ENCODE data around the gene FAM222A. TPM values are rescaled to one million over a fixed set of nuclear protein-coding genes. Genes with fewer than 3 reads are reported as not detected.

Gene FAM222A
- polyA plus RNA-seq, 4 donors: 6.8 to 11.2 (median 8.1) TPM

GRCh38 chr12:109756457-109756856 is 42.8 kb downstream of the FAM222A start:
- no peak for DNase-seq (ENCODE audit: low read depth in 4 of 4, low spot score in 2 of 4)

- DNase-seq (ENCODE audit: low read depth in 4 of 4, low spot score in 2 of 4): no peak
Observed at GRCh38 chr12:109757671-109758265, 44.1 kb downstream of the FAM222A start.

- no peak for DNase-seq (ENCODE audit: low read depth in 4 of 4, low spot score in 2 of 4)
Observed at GRCh38 chr12:109758426-109759420, 45.1 kb downstream of the FAM222A start.

GRCh38 chr12:109759595-109759994 is 46.0 kb downstream of the FAM222A start:
- DNase-seq (ENCODE audit: low read depth in 4 of 4, low spot score in 2 of 4): no peak

- no peak for DNase-seq (ENCODE audit: low read depth in 4 of 4, low spot score in 2 of 4)
Observed at GRCh38 chr12:109760031-109760929, 46.7 kb downstream of the FAM222A start.

- DNase-seq (ENCODE audit: low read depth in 4 of 4, low spot score in 2 of 4): no peak
Observed at GRCh38 chr12:109760930-109761921, 47.6 kb downstream of the FAM222A start.

- DNase-seq (ENCODE audit: low read depth in 4 of 4, low spot score in 2 of 4): no peak
Observed at GRCh38 chr12:109762071-109762672, 48.5 kb downstream of the FAM222A start.

GRCh38 chr12:109762673-109763191 is 49.1 kb downstream of the FAM222A start:
- no peak for DNase-seq (ENCODE audit: low read depth in 4 of 4, low spot score in 2 of 4)

- no peak for DNase-seq (ENCODE audit: low read depth in 4 of 4, low spot score in 2 of 4)
Observed at GRCh38 chr12:109763201-109763841, 49.7 kb downstream of the FAM222A start.

GRCh38 chr12:109764123-109764522 is 50.5 kb downstream of the FAM222A start:
- no peak for DNase-seq (ENCODE audit: low read depth in 4 of 4, low spot score in 2 of 4)

- DNase-seq (ENCODE audit: low read depth in 4 of 4, low spot score in 2 of 4): no peak
Observed at GRCh38 chr12:109764776-109765445, 51.3 kb downstream of the FAM222A start.

- no peak for DNase-seq (ENCODE audit: low read depth in 4 of 4, low spot score in 2 of 4)
Observed at GRCh38 chr12:109765446-109765810, 51.8 kb downstream of the FAM222A start.

- DNase-seq (ENCODE audit: low read depth in 4 of 4, low spot score in 2 of 4): no peak
Observed at GRCh38 chr12:109766251-109766778, 52.7 kb downstream of the FAM222A start.

GRCh38 chr12:109767456-109767855 is 53.8 kb downstream of the FAM222A start:
- no peak for DNase-seq (ENCODE audit: low read depth in 4 of 4, low spot score in 2 of 4)

- no peak for DNase-seq (ENCODE audit: low read depth in 4 of 4, low spot score in 2 of 4)
Observed at GRCh38 chr12:109767991-109768900, 54.6 kb downstream of the FAM222A start.

GRCh38 chr12:109768901-109769670 is 55.5 kb downstream of the FAM222A start:
- no peak for DNase-seq (ENCODE audit: low read depth in 4 of 4, low spot score in 2 of 4)
